H1 (cell line): Measurements from ENCODE around the gene CACNA1E. TPM values are rescaled to one million over a fixed set of nuclear protein-coding genes. Genes with fewer than 3 reads are reported as not detected.

ENCODE experiments used
- CTCF ChIA-PET: fragments of 300-600 bp; sonication (Branson Sonifier 250); formaldehyde crosslinking; loops from one replicate; lab custom pipeline; 2021; ENCODE audit not compliant: partially characterized antibody; lab: Charles Lee
- POLR2A ChIA-PET: fragments of 300-600 bp; sonication (Branson Sonifier 250); formaldehyde crosslinking; loops from one replicate; lab custom pipeline; 2021; ENCODE audit warnings: inconsistent platforms; ENCODE audit not compliant: partially characterized antibody; lab: Charles Lee
- DNase-seq, 2 experiments: peaks; one replicate each; pipeline versions ENCODE4 v3.0.0 to v3.0.0-alpha.2; 2010 to 2022; ENCODE audit warnings: low spot score in 2 of 2, low read depth in 1 of 2, mixed read lengths in 1 of 2
- FAIRE-seq: peaks from 2 replicates; lab custom pipeline; 2011; peaks lifted over from hg19 to GRCh38; lab: Jason Lieb, UNC
- H2AFZ ChIP-seq: 2 replicates; pipeline ENCODE4 v1.8.1; 2012; ENCODE audit warnings: low read length, inconsistent platforms
- H2AK5ac ChIP-seq: 2 replicates; pipeline ENCODE4 v1.6.1; 2013; ENCODE audit warnings: low read depth, low read length
- H2BK120ac ChIP-seq: replicated peaks from 2 replicates; pipeline ENCODE3; 2013; ENCODE audit warnings: low read depth, low read length, inconsistent platforms
- H2BK12ac ChIP-seq: 2 replicates; pipeline ENCODE4 v1.6.1; 2013; ENCODE audit warnings: low read depth, low read length
- H2BK15ac ChIP-seq: 2 replicates; pipeline ENCODE4 v1.6.1; 2013; ENCODE audit warnings: low read length
- H2BK20ac ChIP-seq: 2 replicates; pipeline ENCODE4 v1.6.1; 2013; ENCODE audit warnings: low read length
- H2BK5ac ChIP-seq: 2 replicates; pipeline ENCODE4 v1.6.1; 2013; ENCODE audit warnings: low read depth, low read length
- H3K14ac ChIP-seq: 2 replicates; pipeline ENCODE4 v1.6.1; 2013; ENCODE audit warnings: inconsistent platforms; ENCODE audit not compliant: insufficient read length
- H3K18ac ChIP-seq: 2 replicates; pipeline ENCODE4 v1.6.1; 2013; ENCODE audit warnings: low read length; ENCODE audit errors: extremely low read depth
- H3K23ac ChIP-seq: 2 replicates; pipeline ENCODE4 v1.6.1; 2013; ENCODE audit warnings: inconsistent platforms; ENCODE audit not compliant: insufficient read length
- H3K23me2 ChIP-seq: 2 replicates; pipeline ENCODE4 v1.6.1; 2013; ENCODE audit warnings: low read depth, low read length
- H3K27ac ChIP-seq: 2 replicates; pipeline ENCODE4 v1.6.1; 2011; ENCODE audit warnings: low read depth, low read length, inconsistent platforms
- H3K27me3 ChIP-seq, 4 experiments: replicated peaks in 1 of 4; 1 replicate in 1 of 4; 2 replicates in 3 of 4; pipeline versions ENCODE4 v1.6.1 to v1.8.1; 2011 to 2013; ENCODE audit warnings: low read length in 3 of 4, mild to moderate bottlenecking in 3 of 4, inconsistent platforms in 2 of 4, mixed read lengths in 2 of 4, moderate library complexity in 1 of 4; ENCODE audit not compliant: control insufficient read depth in 3 of 4, insufficient read depth in 3 of 4; ENCODE audit errors: extremely low read depth in 1 of 4
- H3K36me3 ChIP-seq, 4 experiments: 2 replicates each; pipeline versions ENCODE4 v1.6.1 to v1.8.1; 2011 to 2013; ENCODE audit warnings: mild to moderate bottlenecking in 4 of 4, low read length in 3 of 4, moderate library complexity in 2 of 4, control low read depth in 1 of 4, inconsistent platforms in 1 of 4; ENCODE audit not compliant: insufficient read depth in 4 of 4, control insufficient read depth in 2 of 4
- H3K4ac ChIP-seq: replicated peaks from 2 replicates; pipeline ENCODE3; 2013; ENCODE audit warnings: low read length, low read depth, mixed read lengths, inconsistent platforms; ENCODE audit not compliant: insufficient read length
- H3K4me1 ChIP-seq, 4 experiments: replicated peaks in 1 of 4; 1 replicate in 1 of 4; 2 replicates in 3 of 4; pipeline versions ENCODE4 v1.6.1 to v1.8.1; 2011 to 2013; ENCODE audit warnings: low read length in 3 of 4, inconsistent platforms in 2 of 4, mixed read lengths in 1 of 4; ENCODE audit not compliant: insufficient read depth in 4 of 4, control insufficient read depth in 3 of 4
- H3K4me2 ChIP-seq, 2 experiments: 2 replicates each; pipeline versions ENCODE4 v1.6.1 to v1.8.1; 2011 to 2013; ENCODE audit warnings: low read depth in 2 of 2, low read length in 2 of 2, control low read depth in 1 of 2, inconsistent platforms in 1 of 2, mild to moderate bottlenecking in 1 of 2; ENCODE audit not compliant: insufficient read depth in 1 of 2
- H3K4me3 ChIP-seq, 4 experiments: fragments of 200-600, 300-600 bp in 1 of 4; sonication (generic), shearing (Covaris generic), sonication (Bioruptor Twin) in 1 of 4; 2 replicates each; pipeline versions ENCODE4 v1.5.1 to v1.8.1; 2011 to 2016; ENCODE audit warnings: low read length in 4 of 4, low read depth in 3 of 4, control low read depth in 2 of 4, inconsistent platforms in 2 of 4, mild to moderate bottlenecking in 2 of 4, mixed read lengths in 1 of 4, moderate library complexity in 1 of 4; ENCODE audit not compliant: insufficient read depth in 2 of 4; ENCODE audit errors: extremely low read depth in 1 of 4
- H3K56ac ChIP-seq: replicated peaks from 2 replicates; pipeline ENCODE3; 2013; ENCODE audit warnings: low read depth, mild to moderate bottlenecking, mixed read lengths, low read length, inconsistent platforms; ENCODE audit not compliant: insufficient read length
- H3K79me1 ChIP-seq: 2 replicates; pipeline ENCODE4 v1.6.1; 2013; ENCODE audit warnings: low read depth, low read length, control low read depth
- H3K79me2 ChIP-seq, 2 experiments: 2 replicates each; pipeline versions ENCODE4 v1.6.1 to v1.8.1; 2012 to 2013; ENCODE audit warnings: low read length in 2 of 2, mild to moderate bottlenecking in 2 of 2, inconsistent platforms in 1 of 2; ENCODE audit not compliant: insufficient read depth in 2 of 2, control insufficient read depth in 1 of 2
- H3K9ac ChIP-seq, 4 experiments: replicated peaks in 1 of 4; 1 replicate in 1 of 4; 2 replicates in 3 of 4; pipeline versions ENCODE4 v1.6.1 to v1.8.1; 2011 to 2013; ENCODE audit warnings: low read depth in 3 of 4, low read length in 3 of 4, control low read depth in 2 of 4, mild to moderate bottlenecking in 2 of 4, moderate library complexity in 2 of 4, inconsistent platforms in 1 of 4; ENCODE audit errors: extremely low read depth in 1 of 4
- H3K9me3 ChIP-seq, 2 experiments: 2 replicates each; pipeline versions ENCODE4 v1.6.1 to v1.8.1; 2012 to 2013; ENCODE audit warnings: mild to moderate bottlenecking in 2 of 2, moderate library complexity in 2 of 2, control low read depth in 1 of 2, inconsistent platforms in 1 of 2, low read depth in 1 of 2, low read length in 1 of 2, mixed read lengths in 1 of 2; ENCODE audit not compliant: insufficient read depth in 2 of 2
- H4K20me1 ChIP-seq, 2 experiments: replicated peaks in 1 of 2; 2 replicates each; pipeline versions ENCODE3 to v1.8.1; 2011 to 2013; ENCODE audit warnings: inconsistent platforms in 2 of 2, low read length in 2 of 2, mild to moderate bottlenecking in 1 of 2; ENCODE audit not compliant: insufficient read depth in 2 of 2, control insufficient read depth in 1 of 2
- H4K5ac ChIP-seq: 2 replicates; pipeline ENCODE4 v1.6.1; 2013; ENCODE audit warnings: low read length, low read depth, mixed read lengths, inconsistent platforms; ENCODE audit not compliant: insufficient read length
- H4K8ac ChIP-seq: 2 replicates; pipeline ENCODE4 v1.8.0; 2013; ENCODE audit warnings: mild to moderate bottlenecking, moderate library complexity, low read length, inconsistent platforms; ENCODE audit not compliant: insufficient read depth; ENCODE audit errors: extremely low read depth
- H4K91ac ChIP-seq: replicated peaks from 2 replicates; pipeline ENCODE3; 2013; ENCODE audit warnings: low read length, mixed read lengths, inconsistent platforms; ENCODE audit not compliant: insufficient read length
- CHD1 ChIP-seq: IDR thresholded peaks from 2 replicates; pipeline ENCODE4 v1.6.1; 2012; ENCODE audit warnings: low read depth, low read length, improper control_type of control experiment
- CTBP2 ChIP-seq: IDR thresholded peaks from 2 replicates; pipeline ENCODE4 v1.7.0; 2011; ENCODE audit warnings: borderline replicate concordance, mild to moderate bottlenecking, moderate library complexity, mixed read lengths, low read length; ENCODE audit not compliant: insufficient read depth, insufficient read length
- FOSL1 ChIP-seq: IDR thresholded peaks from 2 replicates; pipeline ENCODE4 v1.6.1; 2011; ENCODE audit warnings: mild to moderate bottlenecking, low read depth, low read length, moderate library complexity; ENCODE audit not compliant: insufficient read depth
- KDM1A ChIP-seq: fragments of 200-600, 300-600 bp; sonication (generic); IDR thresholded peaks from 2 replicates; pipeline ENCODE4 v1.7.1; 2016; ENCODE audit warnings: mild to moderate bottlenecking, low read length, borderline replicate concordance
- KDM5A ChIP-seq: fragments of 200-600 bp; IDR thresholded peaks from 2 replicates; pipeline ENCODE4 v1.7.1; 2012; ENCODE audit warnings: mild to moderate bottlenecking, low read length, inconsistent platforms, mixed read lengths
- NRF1 ChIP-seq: IDR thresholded peaks from 2 replicates; pipeline ENCODE4 v1.6.1; 2011; ENCODE audit warnings: mild to moderate bottlenecking, low read depth, low read length, improper control_type of control experiment
- POLR2A ChIP-seq, 2 experiments: IDR thresholded peaks; 1 replicate in 1 of 2; 2 replicates in 1 of 2; pipeline ENCODE4 v1.6.1; 2011; ENCODE audit warnings: low read depth in 2 of 2, low read length in 2 of 2, mild to moderate bottlenecking in 2 of 2; ENCODE audit errors: control extremely low read depth in 1 of 2
- RFX5 ChIP-seq: IDR thresholded peaks from 2 replicates; pipeline ENCODE4 v1.6.1; 2011; ENCODE audit warnings: low read depth, low read length, improper control_type of control experiment, borderline replicate concordance
- RNF2 ChIP-seq: fragments of 200-900, 300-1000 bp; sonication (generic); IDR thresholded peaks from 2 replicates; pipeline ENCODE4 v1.7.1; 2016; ENCODE audit warnings: borderline replicate concordance, low read depth, mild to moderate bottlenecking, antibody characterized with exemption, low read length; ENCODE audit not compliant: poor library complexity, severe bottlenecking; ENCODE audit errors: missing control alignments
- SIN3A ChIP-seq, 2 experiments: IDR thresholded peaks in 1 of 2; conservative IDR thresholded peaks in 1 of 2; 2 replicates each; pipeline ENCODE4 v1.6.1; 2011 to 2012; ENCODE audit warnings: low read length in 2 of 2, improper control_type of control experiment in 1 of 2, low read depth in 1 of 2, mild to moderate bottlenecking in 1 of 2
- SP1 ChIP-seq: IDR thresholded peaks from 2 replicates; pipeline ENCODE4 v1.6.1; 2011; ENCODE audit warnings: low read depth, low read length
- WGBS, 2 experiments: shearing (Covaris generic) in 1 of 2; methylation state at CpG; one replicate each; pipeline versions ENCODE4 v1.1.6 to v1.1.7; 2013 to 2015; ENCODE audit warnings: low lambda C conversion rate in 2 of 2, mixed read lengths in 2 of 2, inconsistent platforms in 1 of 2, low coverage in 1 of 2, missing lambda C conversion rate in 1 of 2; ENCODE audit not compliant: insufficient replicate concordance in 2 of 2, insufficient coverage in 1 of 2, insufficient read length in 1 of 2; ENCODE audit errors: extremely low coverage in 1 of 2, missing lambda C conversion rate in 1 of 2; 5-methylcytosine and 5-hydroxymethylcytosine counted together
- polyA plus RNA-seq, 7 experiments: library from polyadenylated mRNA; depleted of rRNA in 3 of 7; stranded (reverse) in 5 of 7; unstranded in 2 of 7; fragments of >200 nt in 5 of 7; fragments of 200-250 nt in 2 of 7; gene quantifications; 1 replicate in 5 of 7; 2 replicates in 1 of 7; 4 replicates in 1 of 7; pipeline versions ENCODE4 v1.2.1 to v1.2.3, GENCODE V29; 2011 to 2013; ENCODE audit warnings: missing spikeins in 2 of 7, mixed read lengths in 2 of 7
- total RNA-seq: library from RNA; stranded (reverse); fragmentation: NEBNext Ultra II Directional; extraction: Animal tissue kit (Norgen Biotek cat#: 25700); gene quantifications from 2 replicates; pipeline ENCODE4 v1.2.1, GENCODE V29; 2021
- TF ChIP-seq, protein P1 (sequence below): IDR thresholded peaks from 2 replicates; pipeline ENCODE4 v1.6.1; 2011; ENCODE audit warnings: low read length, improper control_type of control experiment

Gene CACNA1E
- total and polyA plus RNA-seq, 2 of the 8 experiments (the other 6 are each of a cell fraction or from before 2014, with no cell fraction given): 0.98 to 1.3 TPM

DNA sequence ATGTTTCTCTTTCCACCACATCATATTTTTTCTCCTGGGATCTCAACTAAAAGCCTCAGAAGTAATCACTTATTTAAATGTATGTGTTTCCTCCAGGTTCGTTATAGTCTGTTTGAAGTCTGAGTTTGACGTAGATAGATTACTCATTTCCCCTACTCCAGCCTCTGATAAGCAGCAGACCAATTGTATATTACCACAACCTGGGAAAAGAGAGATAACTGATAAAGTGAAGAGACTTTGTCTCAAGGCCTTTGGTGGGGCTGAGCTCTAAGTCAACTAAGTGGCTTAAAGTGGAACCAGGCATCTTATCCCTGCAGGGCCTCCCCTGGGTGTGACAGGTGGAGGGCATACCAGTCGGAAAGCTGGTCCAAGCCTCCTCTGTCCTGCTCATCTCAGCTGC is 34.9 kb upstream of the CACNA1E start:
- H3K23ac ChIP-seq: no peak overlapping the region
- no peaks in the 10 kb centered on the region for H3K36me3 ChIP-seq
- H4K20me1 ChIP-seq: no peaks in the 10 kb centered on the region
- WGBS, 2 experiments: 93% methylated on average over 3 of the region's 3 CpGs; no CpG with 5 or more reads in 1 of the 2 experiments
- H3K4me3 ChIP-seq: no peak overlapping the region
- H4K91ac ChIP-seq: no peak overlapping the region
- H3K23me2 ChIP-seq: no peaks in the 10 kb centered on the region; the same call in 1 of the 2 replicates
- H3K9ac ChIP-seq: no peak overlapping the region
- no peak overlapping the region for H3K27ac ChIP-seq
- POLR2A ChIA-PET: interaction anchor here (1.0 kb wide), 1 partner anchor 17 kb away, joined by 3 read pairs; no protein-coding TSS in a partner anchor
- H2AFZ ChIP-seq: no peak overlapping the region
- H3K18ac ChIP-seq: no peak overlapping the region
- no peak overlapping the region for H2AK5ac ChIP-seq
- peaks cover 0 to 2% (median 0%) of the 10 kb centered on the region in 4 experiments; a peak in 2 of 7 replicates for H3K27me3 ChIP-seq
- no peak overlapping the region for H2BK20ac ChIP-seq
- CTCF ChIA-PET: interaction anchor here (1.2 to 1.5 kb wide), 3 partner anchors 12 to 23 kb away, joined by 3 to 4 read pairs (median 4); no protein-coding TSS in a partner anchor
- no peak overlapping the region for H4K5ac ChIP-seq
- H3K79me1 ChIP-seq: no peaks in the 10 kb centered on the region; the same call in 1 of the 2 replicates
- H3K4me2 ChIP-seq: no peak overlapping the region
- no peak overlapping the region for H2BK12ac ChIP-seq
- no peak overlapping the region for H2BK5ac ChIP-seq
- no peak overlapping the region for H3K4ac ChIP-seq
- DNase-seq: no peak
- no peaks in the 10 kb centered on the region for H3K4me1 ChIP-seq
- 0 out of 4 replicates have a peak, but pooled peaks cover 0 to 4% of the 10 kb centered on the region in 2 experiments for H3K9me3 ChIP-seq
- no peak overlapping the region for H4K8ac ChIP-seq
- FAIRE-seq: no peak
- H3K14ac ChIP-seq: no peak overlapping the region
- no peak overlapping the region for H3K56ac ChIP-seq
- no peak overlapping the region for H2BK120ac ChIP-seq
- H3K79me2 ChIP-seq: no peaks in the 10 kb centered on the region
- H2BK15ac ChIP-seq: no peak overlapping the region
- no peak for TF ChIP-seq KDM1A
- no peak for TF ChIP-seq KDM5A
- no peak for TF ChIP-seq RNF2
- no peak for TF ChIP-seq SIN3A (conservative IDR thresholded peaks at IDR 0.05 in 1 of 2, IDR thresholded peaks at IDR 0.05 in 1 of 2; ENCODE audit: low read depth in 1 of 2, low read length in 2 of 2)
- no peak for TF ChIP-seq NRF1
- TF ChIP-seq SP1: no peak
- no peak for TF ChIP-seq POLR2A (IDR thresholded peaks at IDR 0.05; ENCODE audit: control extremely low read depth in 1 of 2, low read depth in 2 of 2, low read length in 2 of 2)
- TF ChIP-seq RFX5: no peak
- TF ChIP-seq CHD1: no peak
- TF ChIP-seq, protein P1, sequence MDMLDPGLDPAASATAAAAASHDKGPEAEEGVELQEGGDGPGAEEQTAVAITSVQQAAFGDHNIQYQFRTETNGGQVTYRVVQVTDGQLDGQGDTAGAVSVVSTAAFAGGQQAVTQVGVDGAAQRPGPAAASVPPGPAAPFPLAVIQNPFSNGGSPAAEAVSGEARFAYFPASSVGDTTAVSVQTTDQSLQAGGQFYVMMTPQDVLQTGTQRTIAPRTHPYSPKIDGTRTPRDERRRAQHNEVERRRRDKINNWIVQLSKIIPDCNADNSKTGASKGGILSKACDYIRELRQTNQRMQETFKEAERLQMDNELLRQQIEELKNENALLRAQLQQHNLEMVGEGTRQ: no peak
- no peak for TF ChIP-seq FOSL1
- no peak for TF ChIP-seq CTBP2
